Nucleus accumbens (tissue), 56 donors: ENCODE data around the gene OR12D2.
"Not testable (repeated sequence)": the region's sequence is repeated elsewhere in the genome, so short reads cannot be mapped to it uniquely, and the experiment has no call there.

ENCODE experiments used
- DNase-seq, 56 donors: peaks; one replicate each; lab custom pipeline; 2025; lab: John Stamatoyannopoulos, UW

The OR12D2 gene

DNA sequence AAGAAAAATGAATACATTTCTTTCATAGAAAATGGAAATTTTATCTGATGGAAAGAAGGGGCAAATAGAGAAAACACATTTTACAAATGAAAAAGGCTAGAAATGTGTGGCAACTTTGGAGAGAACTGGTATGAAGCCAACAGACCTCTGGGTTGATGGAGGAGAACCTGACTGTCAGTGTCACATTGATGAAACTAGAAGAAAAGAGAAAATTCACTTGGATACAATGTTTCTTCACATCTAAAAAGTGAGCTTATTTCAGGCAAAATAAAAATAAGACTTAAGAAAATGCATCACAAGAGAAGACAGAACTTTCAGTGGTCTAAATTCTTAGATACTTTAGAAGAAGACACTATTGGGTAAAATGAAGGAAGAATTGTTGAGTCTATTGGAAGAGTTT lies at the start of gene OR12D2:
OR12D2 (plus strand) TSS at position 301 of the 400 bp plus-strand sequence. CDS start 1,069 bp downstream, outside the sequence.
- DNase-seq, result no peak

GRCh38 chr6:29349348-29349747 lies 46.1 kb upstream of the OR12D2 start:
- DNase-seq, result not testable (repeated sequence)

DNA sequence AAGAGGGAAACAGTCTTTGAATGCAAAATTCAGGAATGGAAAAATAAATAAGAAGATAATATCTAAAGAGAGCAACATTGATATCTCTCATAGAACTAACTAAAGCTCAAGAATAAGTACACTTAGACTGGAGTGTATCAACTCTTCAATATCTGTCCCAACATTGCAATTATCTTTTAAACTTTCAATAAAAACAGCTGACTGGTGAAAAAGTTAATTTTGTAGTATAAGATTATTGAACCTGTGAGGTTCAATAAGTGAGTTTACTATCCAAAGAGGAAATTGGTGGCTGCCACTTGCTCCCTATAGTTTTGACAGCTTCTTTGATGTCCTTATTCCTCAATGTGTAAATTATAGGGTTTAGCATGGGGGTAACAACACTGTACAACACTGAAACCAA lies 40.5 kb upstream of the OR12D2 start:
- no peak for DNase-seq

- DNase-seq, result no peak
These were observed 39.8 kb upstream of the OR12D2 start for GRCh38 chr6:29355603-29356002.

GRCh38 chr6:29368765-29369164 lies 26.7 kb upstream of the OR12D2 start, which contains the start of gene OR5V1:
Gene OR5V1, minus strand, starts transcription at chr6:29368865. Its CDS starts 12,670 bp downstream, at chr6:29356195.
- no peak for DNase-seq

GRCh38 chr6:29375191-29375590 lies 20.2 kb upstream of the OR12D2 start, which contains the start of gene OR12D3:
Gene OR12D3, minus strand, starts transcription at chr6:29375291. Its CDS starts 4 bp downstream, at chr6:29375287.
- no peak for DNase-seq

- no peak for DNase-seq
These were observed 19.4 kb upstream of the OR12D2 start for GRCh38 chr6:29376003-29376402.

DNA sequence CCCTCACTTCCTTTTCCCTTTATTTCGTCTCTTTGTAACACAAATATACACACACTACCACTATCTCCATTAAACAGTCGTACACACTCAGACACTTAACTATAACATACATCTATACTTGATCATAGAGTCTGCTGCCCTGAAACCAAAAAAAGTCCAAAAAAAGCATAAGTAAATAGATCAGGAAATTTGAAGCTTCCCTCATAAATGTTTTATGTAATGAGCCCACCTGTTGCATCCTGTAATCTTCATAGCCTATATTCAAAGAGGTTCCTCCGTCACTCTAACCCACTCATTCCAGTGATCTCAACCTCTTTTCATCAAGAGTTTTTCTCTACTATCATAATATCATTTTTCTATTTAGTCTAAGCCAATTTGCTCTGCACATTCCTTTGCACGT lies 6.9 kb upstream of the OR12D2 start:
- DNase-seq, result no peak

DNA sequence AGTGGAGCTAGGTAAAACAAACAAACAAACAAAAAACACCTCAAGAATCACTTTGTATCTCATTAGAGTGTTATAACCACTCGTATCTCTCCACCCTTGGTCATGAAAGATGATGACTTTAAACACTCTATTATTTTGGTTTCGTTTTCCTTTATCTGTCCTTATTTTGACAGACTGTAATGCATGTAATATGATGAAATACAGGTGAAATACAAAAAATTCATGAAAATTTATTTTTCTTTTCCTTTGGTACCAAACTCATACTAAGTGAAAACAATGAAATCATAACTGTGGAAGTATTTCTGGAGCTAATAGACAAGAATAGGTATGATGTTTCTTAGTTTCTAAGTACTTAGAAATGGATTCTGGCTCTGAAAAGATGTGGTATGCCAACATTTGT lies 4.1 kb downstream of the OR12D2 start:
- no peak for DNase-seq

DNA sequence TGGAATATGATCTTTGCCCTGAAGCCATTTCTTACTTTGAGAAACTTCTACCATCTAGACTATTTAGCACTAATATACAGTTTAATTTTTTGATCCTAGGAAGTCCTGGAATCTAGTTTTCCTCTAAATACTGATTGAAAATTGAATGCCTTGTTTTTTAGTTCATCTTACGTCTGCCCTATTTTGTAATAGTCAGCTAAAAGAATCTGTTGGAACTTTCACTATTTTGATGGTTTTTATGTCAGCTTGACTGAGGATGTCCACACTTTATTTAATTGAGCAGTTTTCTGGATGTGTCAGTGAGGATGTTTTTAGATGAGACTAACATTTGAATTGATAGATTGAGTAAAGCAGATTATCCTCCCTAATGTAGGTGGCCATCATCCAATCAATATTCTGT lies 8.4 kb downstream of the OR12D2 start:
- no peak for DNase-seq

- DNase-seq, result no peak
These were observed 19.2 kb downstream of the OR12D2 start, which contains the start of gene OR12D1 for GRCh38 chr6:29414588-29414987. Gene OR12D1, plus strand, starts transcription at chr6:29414928.

GRCh38 chr6:29419516-29419915 lies 24.1 kb downstream of the OR12D2 start:
- DNase-seq, result no peak

GRCh38 chr6:29424168-29424567 lies 28.7 kb downstream of the OR12D2 start:
- DNase-seq, result no peak

DNA sequence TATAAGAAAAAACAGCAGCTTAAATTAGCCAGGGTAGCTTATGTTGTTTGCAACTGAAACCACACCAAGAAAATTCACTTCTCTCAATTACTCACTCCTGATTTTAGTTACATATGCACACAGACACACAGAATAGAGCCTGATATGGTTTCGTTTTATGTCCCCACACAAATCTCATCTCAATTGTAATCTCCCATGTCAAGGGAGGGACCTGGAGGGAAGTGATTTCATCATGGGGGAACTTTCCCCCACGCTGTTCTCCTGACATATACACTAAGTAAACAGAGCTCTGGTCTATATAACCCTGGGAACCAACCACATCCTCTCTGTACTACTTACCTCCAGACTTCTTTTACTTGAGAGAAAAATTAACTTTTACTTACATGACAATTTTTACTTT lies 29.1 kb downstream of the OR12D2 start:
- DNase-seq, result no peak

- no peak for DNase-seq
These were observed 29.6 kb downstream of the OR12D2 start for GRCh38 chr6:29425075-29425474.

- no peak for DNase-seq
These were observed 31.2 kb downstream of the OR12D2 start for GRCh38 chr6:29426654-29427053.

DNA sequence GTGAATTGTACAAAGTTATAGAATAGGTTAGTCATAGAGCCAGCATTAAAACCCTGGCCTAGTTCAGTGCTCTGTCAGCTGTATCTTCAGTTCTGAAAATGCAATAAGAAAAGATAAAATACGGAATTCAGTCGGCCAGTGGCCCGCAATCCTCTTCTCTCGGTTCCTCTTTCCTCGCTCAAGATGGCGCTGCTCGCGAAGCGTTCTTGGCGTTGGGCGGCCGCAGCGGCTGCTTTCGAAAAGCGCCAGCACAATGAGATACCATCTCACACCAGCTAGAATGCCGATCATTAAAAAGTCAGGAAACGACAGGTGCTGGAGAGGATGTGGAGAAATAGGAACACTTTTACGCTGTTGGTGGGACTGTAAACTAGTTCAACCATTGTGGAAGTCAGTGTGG lies 41.3 kb downstream of the OR12D2 start:
- not testable (repeated sequence) for DNase-seq

DNA sequence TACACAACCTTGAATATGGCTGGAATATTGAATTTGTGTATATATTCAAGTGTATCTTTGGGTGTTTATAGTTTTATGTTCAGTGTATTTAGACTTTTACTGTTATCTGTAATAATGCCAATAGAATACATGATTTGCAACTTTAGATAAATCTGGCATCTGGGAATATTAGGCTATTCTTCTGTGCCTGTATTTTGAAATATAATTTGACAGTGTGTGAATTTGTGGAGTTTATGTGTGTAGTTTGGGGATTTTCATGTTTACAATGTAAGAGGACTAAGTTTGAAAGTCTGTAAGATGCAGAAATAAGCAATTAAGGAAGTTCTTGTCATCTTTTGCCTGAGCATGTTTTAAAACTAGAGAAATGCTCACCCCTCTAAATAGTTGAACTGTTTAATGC lies 43.6 kb downstream of the OR12D2 start, which contains the start of gene OR10C1:
OR10C1 (plus strand) TSS at position 301 of the 400 bp plus-strand sequence. CDS start 710 bp downstream, outside the sequence.
- DNase-seq, result no peak

- DNase-seq, result no peak
These were observed 47.3 kb downstream of the OR12D2 start for GRCh38 chr6:29442719-29443118.

GRCh38 chr6:29444031-29444430 lies 48.6 kb downstream of the OR12D2 start:
- DNase-seq, result not testable (repeated sequence)
